Skeletal muscle satellite cell (primary cell): ENCODE data around the gene PRDM10. TPM values are rescaled to one million over a fixed set of nuclear protein-coding genes. Genes with fewer than 3 reads are reported as not detected.
A peak's percentile ranks its signal among the peaks of the same experiment; 100 is the strongest.

Experiments used
- H3K27me3 ChIP-seq: 2 replicates; pipeline ENCODE4 v1.7.0; 2013; ENCODE audit warnings: low read length; ENCODE audit not compliant: control insufficient read depth, insufficient read depth
- H3K36me3 ChIP-seq: 2 replicates; pipeline ENCODE4 v1.7.0; 2013; ENCODE audit warnings: mild to moderate bottlenecking, control low read depth, low read length; ENCODE audit not compliant: insufficient read depth
- H3K4me1 ChIP-seq: 2 replicates; pipeline ENCODE4 v1.7.0; 2013; ENCODE audit warnings: low read length; ENCODE audit not compliant: control insufficient read depth, insufficient read depth
- H3K4me2 ChIP-seq: 2 replicates; pipeline ENCODE4 v1.7.0; 2013; ENCODE audit warnings: mild to moderate bottlenecking, low read length
- H3K4me3 ChIP-seq: 2 replicates; pipeline ENCODE4 v1.7.0; 2013; ENCODE audit warnings: low read length
- H3K9ac ChIP-seq: 2 replicates; pipeline ENCODE4 v1.7.0; 2013; ENCODE audit warnings: mild to moderate bottlenecking, low read depth, low read length, moderate library complexity
- H3K9me3 ChIP-seq: replicated peaks from 2 replicates; pipeline ENCODE4 v1.7.0; 2013; ENCODE audit warnings: mild to moderate bottlenecking, control low read depth, low read length
- total RNA-seq: library from RNA; depleted of rRNA; stranded (reverse); fragments of >200 nt; gene quantifications from 2 replicates; pipeline ENCODE4 v1.2.3, GENCODE V29; 2012; rRNA removed

PRDM10 gene, protein sequence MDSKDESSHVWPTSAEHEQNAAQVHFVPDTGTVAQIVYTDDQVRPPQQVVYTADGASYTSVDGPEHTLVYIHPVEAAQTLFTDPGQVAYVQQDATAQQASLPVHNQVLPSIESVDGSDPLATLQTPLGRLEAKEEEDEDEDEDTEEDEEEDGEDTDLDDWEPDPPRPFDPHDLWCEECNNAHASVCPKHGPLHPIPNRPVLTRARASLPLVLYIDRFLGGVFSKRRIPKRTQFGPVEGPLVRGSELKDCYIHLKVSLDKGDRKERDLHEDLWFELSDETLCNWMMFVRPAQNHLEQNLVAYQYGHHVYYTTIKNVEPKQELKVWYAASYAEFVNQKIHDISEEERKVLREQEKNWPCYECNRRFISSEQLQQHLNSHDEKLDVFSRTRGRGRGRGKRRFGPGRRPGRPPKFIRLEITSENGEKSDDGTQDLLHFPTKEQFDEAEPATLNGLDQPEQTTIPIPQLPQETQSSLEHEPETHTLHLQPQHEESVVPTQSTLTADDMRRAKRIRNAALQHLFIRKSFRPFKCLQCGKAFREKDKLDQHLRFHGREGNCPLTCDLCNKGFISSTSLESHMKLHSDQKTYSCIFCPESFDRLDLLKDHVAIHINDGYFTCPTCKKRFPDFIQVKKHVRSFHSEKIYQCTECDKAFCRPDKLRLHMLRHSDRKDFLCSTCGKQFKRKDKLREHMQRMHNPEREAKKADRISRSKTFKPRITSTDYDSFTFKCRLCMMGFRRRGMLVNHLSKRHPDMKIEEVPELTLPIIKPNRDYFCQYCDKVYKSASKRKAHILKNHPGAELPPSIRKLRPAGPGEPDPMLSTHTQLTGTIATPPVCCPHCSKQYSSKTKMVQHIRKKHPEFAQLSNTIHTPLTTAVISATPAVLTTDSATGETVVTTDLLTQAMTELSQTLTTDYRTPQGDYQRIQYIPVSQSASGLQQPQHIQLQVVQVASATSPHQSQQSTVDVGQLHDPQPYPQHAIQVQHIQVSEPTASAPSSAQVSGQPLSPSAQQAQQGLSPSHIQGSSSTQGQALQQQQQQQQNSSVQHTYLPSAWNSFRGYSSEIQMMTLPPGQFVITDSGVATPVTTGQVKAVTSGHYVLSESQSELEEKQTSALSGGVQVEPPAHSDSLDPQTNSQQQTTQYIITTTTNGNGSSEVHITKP
- total RNA-seq, result 5.1 and 6.1 TPM in 2 replicates

DNA sequence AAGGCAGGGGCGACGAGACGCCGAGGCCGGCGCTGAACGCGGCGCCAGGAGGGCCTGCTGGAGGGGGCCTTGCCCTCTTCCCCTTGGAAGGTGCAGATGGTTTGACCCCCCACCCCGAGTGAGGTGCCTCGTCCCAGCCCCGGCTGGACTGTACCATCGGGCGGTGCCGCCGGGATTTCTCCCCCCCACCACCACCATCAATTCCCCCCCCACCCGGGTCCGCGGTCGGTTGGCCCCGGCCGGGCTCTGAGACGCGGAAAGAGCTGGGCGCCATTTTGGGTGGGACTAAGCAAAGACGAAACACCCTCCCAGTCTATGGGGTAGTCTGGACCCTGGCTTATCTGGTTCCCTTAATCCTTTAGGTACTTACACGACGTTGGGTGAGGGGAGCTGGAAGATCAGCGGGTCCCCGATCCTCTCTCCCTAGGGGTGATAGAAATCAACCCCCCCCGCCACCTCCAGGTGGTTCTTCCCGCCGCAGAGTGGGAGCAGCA, at the start of gene PRDM10:
TSS of gene PRDM10 (minus strand) at position 484 of the 494 bp plus-strand sequence. CDS start 41,871 bp downstream, outside the sequence.
- Histone ChIP-seq H3K4me3 (peak within 1 kb of the TSS; percentile 92), H3K9me3 (no peaks in the 10 kb centered on the region), H3K4me1 (peaks cover 22% of the 10 kb centered on the region), H3K36me3 (no peaks in the 10 kb centered on the region), H3K27me3 (no peaks in the 10 kb centered on the region), H3K4me2 (peak within 1 kb of the TSS; percentile 85), H3K9ac (peak within 1 kb of the TSS; percentile 100)

DNA sequence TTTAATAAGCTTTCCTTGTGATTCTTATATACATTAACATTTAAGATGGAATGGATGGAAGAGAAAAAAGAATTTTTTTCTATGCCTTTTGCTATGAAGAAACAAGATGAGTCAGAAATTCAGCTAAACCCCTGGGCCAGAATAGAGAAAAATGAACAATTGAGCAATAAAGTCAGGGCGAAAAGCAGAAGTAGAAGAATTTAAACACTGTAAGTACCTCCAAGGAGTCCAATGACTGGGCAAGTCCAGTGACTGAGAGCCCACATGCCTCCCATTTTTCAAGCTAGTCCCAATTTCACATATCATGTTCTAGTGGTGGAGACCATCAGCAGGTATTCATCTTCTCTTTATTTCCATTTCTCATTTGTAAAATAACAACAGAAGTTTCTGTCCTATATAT, 48.4 kb upstream of the PRDM10 start:
- no peaks in the 10 kb centered on the region for H3K36me3 ChIP-seq
- no peaks in the 10 kb centered on the region for H3K9me3 ChIP-seq
- H3K27me3 ChIP-seq, result peaks cover 3% of the 10 kb centered on the region
- H3K4me3 ChIP-seq, result no peak overlapping the region
- H3K4me2 ChIP-seq, result no peak overlapping the region
- H3K9ac ChIP-seq, result no peak overlapping the region
- H3K4me1 ChIP-seq, result no peaks in the 10 kb centered on the region

DNA sequence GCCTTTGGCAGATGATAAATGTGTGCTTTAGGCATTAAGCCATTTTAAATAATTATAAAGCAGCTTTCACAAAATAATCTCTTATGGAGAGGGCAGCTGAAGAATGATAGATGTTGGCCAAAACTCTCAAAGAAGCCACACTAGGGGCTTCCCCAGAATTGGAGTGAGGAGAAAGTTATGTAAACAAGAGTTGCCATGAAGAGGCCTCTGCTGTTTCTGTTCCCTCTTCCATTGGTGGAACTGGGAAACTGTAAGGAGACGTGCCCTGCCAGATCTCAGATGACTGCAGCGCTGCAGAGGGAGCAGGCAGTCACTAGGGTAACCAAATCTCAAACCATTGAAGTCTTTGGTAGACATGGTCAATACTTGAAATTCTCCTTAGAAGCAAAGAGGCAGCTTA, 47.6 kb upstream of the PRDM10 start:
- H3K9ac ChIP-seq, result no peak overlapping the region
- H3K4me2 ChIP-seq, result no peak overlapping the region
- no peaks in the 10 kb centered on the region for H3K4me1 ChIP-seq
- peaks cover 3% of the 10 kb centered on the region for H3K27me3 ChIP-seq
- H3K4me3 ChIP-seq, result no peak overlapping the region
- no peaks in the 10 kb centered on the region for H3K9me3 ChIP-seq
- no peaks in the 10 kb centered on the region for H3K36me3 ChIP-seq

DNA sequence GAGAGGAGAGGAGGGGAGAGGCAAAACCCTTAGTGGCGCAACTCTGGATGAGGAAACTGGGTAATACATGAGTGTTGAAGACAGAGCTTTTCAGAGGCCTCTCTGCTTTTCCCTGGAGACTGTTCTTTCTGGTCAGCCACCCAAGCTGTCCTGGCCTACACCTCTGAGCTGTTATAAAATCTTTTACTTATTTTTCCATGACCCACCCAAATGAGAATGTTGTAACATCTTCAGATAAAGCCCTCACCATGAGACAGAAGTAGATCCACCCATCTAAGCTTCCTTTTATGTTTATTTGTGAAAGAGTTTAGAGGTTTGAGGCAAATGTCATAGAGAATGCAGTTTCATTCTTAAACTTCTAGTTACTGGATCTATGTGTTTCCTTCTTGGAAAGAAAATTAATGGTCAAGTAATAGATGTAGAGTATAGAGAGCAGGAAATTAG, 46.7 kb upstream of the PRDM10 start:
- Histone ChIP-seq H3K9ac (no peak overlapping the region), H3K4me3 (no peak overlapping the region), H3K4me2 (no peak overlapping the region), H3K36me3 (no peaks in the 10 kb centered on the region), H3K27me3 (peaks cover 3% of the 10 kb centered on the region), H3K4me1 (no peaks in the 10 kb centered on the region), H3K9me3 (no peaks in the 10 kb centered on the region)

DNA sequence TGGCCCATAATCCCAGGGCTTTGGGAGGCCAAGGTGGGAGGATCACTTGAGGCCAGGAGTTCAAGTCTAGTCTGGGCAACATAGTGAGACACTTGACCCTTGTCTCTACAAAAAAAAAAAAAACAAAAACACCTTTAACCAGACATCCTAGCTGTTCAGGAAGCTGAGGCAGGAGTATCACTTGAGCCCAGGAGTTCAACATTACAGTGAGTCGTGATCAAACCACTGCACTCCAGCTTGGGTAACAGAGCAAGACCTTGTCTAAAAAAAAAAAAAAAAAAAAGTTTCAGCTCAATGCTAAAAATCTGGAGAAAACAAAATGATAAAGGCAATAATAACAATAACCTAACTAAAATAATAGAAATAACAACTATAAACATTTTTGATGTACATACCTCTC, 44.5 kb upstream of the PRDM10 start:
- Histone ChIP-seq H3K9ac (no peak overlapping the region), H3K4me2 (no peak overlapping the region), H3K9me3 (no peaks in the 10 kb centered on the region), H3K4me3 (no peak overlapping the region), H3K36me3 (no peaks in the 10 kb centered on the region), H3K4me1 (peaks cover 4% of the 10 kb centered on the region), H3K27me3 (peaks cover 3% of the 10 kb centered on the region)

DNA sequence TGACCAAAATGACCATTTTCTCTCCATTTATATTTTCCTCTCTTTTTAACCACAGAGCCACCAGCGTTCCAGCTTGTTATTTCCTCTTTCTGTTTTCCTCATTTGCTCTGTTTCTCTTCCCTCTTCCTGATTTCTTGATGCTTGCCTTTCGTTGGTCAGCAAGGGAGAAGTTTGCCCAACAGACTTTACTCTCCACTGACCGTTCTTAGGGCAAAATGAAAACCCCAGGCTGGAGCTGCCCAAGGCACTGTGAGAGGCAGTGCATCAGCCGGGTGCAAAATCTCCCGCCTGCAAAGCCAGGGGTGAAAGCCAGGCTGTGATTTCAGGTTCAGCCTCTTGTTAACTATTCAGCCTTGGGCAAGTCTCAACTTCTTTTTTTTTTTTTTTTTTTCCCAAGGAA, 40.9 kb upstream of the PRDM10 start:
- Histone ChIP-seq H3K27me3 (no peaks in the 10 kb centered on the region), H3K4me2 (no peak overlapping the region), H3K4me3 (no peak overlapping the region), H3K9ac (no peak overlapping the region), H3K4me1 (peaks cover 6% of the 10 kb centered on the region), H3K9me3 (no peaks in the 10 kb centered on the region), H3K36me3 (no peaks in the 10 kb centered on the region)

DNA sequence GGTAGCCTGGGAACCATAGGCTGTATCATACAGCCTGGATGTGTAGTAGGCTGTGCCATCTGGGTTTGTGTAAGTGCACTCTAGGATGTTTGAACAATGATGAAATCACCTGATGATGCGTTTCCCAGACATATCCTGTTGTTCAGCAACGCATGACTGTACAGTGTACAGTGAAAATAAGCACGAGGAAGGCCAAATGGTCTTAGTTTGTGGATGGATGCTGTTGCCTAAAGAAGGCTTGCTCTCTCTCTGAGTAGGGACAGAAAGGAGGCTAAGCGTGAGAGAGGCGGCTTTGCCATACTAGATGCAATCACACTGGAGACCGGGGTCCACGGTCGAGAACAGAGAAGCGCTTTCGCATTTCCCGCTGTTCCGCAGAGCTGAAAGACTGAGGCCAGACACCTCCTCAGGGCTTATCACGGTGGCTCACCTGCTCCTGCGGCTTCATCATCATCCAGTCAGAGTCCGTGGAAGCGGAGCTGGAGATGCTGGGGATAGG, 39.5 kb upstream of the PRDM10 start:
- no peaks in the 10 kb centered on the region for H3K9me3 ChIP-seq
- no peaks in the 10 kb centered on the region for H3K36me3 ChIP-seq
- peaks cover 16% of the 10 kb centered on the region for H3K4me1 ChIP-seq
- H3K4me2 ChIP-seq, result no peak overlapping the region
- H3K4me3 ChIP-seq, result no peak overlapping the region
- H3K27me3 ChIP-seq, result no peaks in the 10 kb centered on the region
- H3K9ac ChIP-seq, result no peak overlapping the region

DNA sequence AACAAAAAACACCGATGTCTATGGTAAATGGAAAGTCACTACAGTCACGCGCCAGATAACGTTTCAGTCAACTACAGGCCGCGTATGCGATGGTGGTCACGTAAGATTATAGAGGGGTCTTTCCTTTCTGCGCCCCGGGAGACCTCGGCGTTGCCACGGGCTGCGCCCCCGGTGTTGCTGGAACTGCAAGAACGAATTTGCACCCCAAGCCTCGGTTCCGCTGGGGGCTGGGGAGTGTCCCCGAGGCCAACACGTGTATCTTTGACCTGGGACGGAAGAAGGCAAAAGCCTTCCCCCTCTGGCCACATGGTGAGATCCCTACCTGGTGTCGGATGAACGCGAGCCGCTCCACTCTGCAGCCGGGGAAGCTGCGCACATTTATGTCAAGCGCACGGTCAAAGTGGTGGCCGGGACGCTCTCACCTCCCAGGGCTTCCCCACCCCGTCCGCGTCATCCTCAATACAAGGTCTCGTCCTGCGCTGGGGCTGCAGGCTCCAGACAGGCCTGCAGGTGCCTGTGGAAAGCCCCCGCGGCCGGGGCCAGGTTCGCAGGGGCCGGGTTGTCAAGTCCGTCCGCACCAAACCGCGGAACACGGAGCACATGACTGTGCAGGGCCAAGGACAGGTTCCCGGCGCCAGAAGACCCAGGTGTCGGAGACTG, 37.8 kb upstream of the PRDM10 start:
- no peak overlapping the region for H3K4me2 ChIP-seq
- peaks cover 19% of the 10 kb centered on the region for H3K4me1 ChIP-seq
- H3K36me3 ChIP-seq, result no peaks in the 10 kb centered on the region
- no peaks in the 10 kb centered on the region for H3K27me3 ChIP-seq
- H3K9ac ChIP-seq, result no peak overlapping the region
- H3K4me3 ChIP-seq, result no peak overlapping the region
- no peaks in the 10 kb centered on the region for H3K9me3 ChIP-seq

DNA sequence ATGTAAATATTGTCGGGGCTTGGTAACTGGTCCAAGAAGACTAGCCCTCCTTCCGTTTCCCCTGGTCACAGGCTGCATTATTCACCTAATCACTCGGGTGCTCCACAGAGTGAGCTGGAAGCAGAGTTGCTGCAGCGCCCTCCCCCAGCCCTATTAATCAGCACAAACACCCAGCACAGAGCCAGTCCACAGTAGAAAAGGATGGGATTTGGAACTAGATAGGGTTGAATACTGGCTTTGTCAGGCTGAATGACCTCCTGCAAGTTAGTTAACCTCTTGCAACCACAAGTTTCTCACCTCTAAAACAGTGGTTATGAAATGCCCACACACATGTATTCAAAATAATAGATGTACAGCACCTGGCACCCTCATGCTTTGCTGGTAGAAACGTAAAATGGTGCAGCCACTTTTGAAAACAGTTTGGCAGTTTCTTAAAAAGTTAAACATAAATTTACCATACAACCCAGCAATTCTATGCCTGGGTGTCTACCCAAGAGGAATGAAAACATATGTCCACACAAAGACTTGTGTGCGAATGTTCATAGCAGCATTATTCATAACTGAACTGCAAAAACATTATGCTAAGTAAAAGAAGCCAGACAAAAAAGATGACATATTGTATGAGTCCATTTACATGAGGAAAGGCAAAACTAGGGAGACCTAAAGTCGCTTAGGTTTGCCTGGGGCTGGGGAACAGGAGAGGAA, 35.4 kb upstream of the PRDM10 start:
- H3K9ac ChIP-seq, result no peak overlapping the region
- no peaks in the 10 kb centered on the region for H3K27me3 ChIP-seq
- H3K4me2 ChIP-seq, result no peak overlapping the region
- H3K4me3 ChIP-seq, result no peak overlapping the region
- peaks cover 19% of the 10 kb centered on the region for H3K4me1 ChIP-seq
- no peaks in the 10 kb centered on the region for H3K9me3 ChIP-seq
- H3K36me3 ChIP-seq, result no peaks in the 10 kb centered on the region

DNA sequence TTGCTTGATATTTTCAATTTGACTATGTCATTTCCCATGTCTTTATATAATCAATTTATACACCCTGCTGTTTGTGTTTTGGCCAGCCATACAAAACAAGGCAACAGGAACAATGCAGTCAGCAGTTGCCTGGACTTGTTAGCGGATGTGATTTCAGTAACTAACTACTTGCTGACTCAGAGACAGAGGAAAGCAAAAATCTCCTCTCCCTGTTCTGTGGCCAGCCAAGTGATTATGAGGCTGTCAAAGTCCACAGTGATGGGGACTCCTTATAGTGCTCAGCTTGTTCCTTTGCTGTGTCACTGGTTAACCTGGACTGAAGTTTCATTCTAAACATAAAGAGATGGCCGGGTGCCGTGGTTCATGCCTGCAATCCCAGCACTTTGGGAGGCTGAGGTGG, 34.4 kb upstream of the PRDM10 start:
- no peak overlapping the region for H3K9ac ChIP-seq

More for the DNA sequence above, 34.4 kb upstream of the PRDM10 start:
- Histone ChIP-seq H3K27me3 (no peaks in the 10 kb centered on the region), H3K4me2 (no peak overlapping the region), H3K36me3 (no peaks in the 10 kb centered on the region), H3K4me3 (no peak overlapping the region), H3K9me3 (no peaks in the 10 kb centered on the region), H3K4me1 (peaks cover 14% of the 10 kb centered on the region)
